GM19468 (cell line): ENCODE measurements around the gene ZNF580.

Source experiments
- ATAC-seq: cut with Tn5 transposase; IDR thresholded peaks from one replicate; pipeline ENCODE4 v1.9.1; 2021; ENCODE audit warnings: mild to moderate bottlenecking, moderate library complexity, moderate number of reproducible peaks; ENCODE audit not compliant: unreplicated experiment; ENCODE audit errors: extremely low read depth

ZNF580 gene, protein sequence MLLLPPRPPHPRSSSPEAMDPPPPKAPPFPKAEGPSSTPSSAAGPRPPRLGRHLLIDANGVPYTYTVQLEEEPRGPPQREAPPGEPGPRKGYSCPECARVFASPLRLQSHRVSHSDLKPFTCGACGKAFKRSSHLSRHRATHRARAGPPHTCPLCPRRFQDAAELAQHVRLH

DNA sequence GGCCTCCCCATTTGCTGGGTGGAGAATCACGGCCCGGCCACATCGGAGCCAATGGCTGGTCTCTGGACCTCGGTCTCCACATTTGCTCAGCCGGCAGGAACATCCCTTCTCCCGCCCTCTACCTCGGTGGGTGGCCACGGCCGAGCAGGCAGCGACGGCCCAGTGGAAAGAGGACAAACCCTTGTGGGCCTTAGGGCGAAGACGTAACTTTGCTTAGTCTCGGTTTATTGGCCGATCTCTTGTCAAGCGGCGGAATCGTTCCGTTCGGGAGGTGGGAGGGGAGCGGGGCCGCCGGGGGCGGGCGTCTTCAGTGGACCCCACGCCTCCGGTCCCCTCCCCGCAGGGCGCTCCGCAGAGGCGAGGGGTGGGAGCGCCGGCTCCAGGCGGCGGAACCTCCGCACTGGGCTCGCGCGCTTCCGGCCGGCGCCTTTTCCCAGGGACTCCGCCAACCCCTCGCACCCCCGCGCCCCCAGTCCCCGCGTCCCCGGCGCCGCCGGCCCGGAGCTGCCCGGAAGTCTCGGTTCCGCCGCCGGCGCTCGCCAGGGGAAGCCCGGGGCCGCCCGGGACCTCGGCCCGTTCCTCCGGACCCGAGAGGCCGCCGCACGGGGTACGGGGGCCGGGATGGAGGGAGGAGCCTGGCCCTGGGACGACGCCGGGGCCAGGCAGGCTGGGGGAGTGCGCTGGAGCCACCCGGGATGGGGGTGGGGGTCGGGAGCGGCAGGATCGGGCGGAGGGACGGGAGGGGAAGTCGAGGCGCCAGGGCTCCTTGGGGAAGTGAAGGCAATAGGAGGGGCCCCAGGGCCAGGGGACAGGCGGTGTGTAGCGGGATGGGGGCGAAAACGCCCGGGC, at the start of gene ZNF580:
Gene ZNF580 (plus strand): TSS at position 426 of the 849 bp plus-strand sequence. CDS start 1,507 bp downstream, outside the sequence.
- no peak for ATAC-seq

DNA sequence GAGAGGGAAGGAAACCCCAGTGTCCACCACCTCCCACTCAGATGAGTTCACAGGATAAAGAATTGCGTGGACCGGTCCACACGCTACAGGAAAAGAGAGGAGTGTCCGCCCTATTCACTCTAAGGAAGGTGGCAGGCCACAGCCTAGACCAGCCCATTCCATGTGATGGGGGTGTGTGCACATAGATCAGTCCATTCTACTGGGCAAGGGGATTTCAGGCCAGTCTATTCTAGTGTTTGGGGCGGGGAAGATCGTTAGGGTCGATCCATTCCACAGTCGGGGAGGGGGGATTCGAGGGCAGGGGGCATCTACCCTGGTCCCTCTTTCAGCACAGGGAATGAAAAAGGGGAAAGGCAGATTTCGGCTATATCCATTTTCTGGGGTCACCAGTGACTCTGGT, 49.2 kb upstream of the ZNF580 start:
- ATAC-seq: no peak

DNA sequence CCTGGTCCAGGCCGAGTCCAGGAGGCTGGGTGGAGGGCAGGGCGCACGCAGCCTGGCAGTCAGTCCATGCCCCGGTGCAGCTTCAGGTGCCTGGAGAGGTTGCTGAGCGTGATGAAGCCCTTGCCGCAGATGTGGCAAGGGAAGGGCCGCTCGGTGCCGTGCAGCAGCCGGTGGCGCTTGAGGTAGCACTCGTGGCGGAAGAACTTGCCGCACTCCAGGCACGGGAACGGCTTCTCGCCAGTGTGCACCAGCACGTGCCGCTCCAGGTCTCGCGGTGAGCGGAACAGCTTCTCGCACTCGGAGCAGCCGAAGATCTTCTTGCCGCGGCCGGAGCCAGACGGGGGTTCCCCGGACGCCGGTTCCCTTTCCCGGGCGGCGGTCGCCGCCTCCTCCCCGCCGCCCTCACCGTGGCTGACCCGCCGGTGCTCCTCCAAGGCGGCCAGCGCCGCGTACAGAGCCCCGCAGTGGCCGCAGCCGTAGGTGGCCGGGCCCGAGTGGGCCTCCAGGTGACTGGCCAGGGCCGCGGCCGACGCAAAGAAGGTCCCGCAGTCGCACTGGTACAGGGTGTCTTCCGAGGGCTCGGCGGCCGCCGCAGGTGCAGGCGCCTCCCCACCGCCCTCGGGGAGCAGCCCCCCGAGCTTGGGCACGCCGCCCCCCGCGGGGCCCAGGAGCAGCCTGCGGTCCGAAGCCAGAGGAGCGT, 48.3 kb upstream of the ZNF580 start:
- ATAC-seq: no peak

DNA sequence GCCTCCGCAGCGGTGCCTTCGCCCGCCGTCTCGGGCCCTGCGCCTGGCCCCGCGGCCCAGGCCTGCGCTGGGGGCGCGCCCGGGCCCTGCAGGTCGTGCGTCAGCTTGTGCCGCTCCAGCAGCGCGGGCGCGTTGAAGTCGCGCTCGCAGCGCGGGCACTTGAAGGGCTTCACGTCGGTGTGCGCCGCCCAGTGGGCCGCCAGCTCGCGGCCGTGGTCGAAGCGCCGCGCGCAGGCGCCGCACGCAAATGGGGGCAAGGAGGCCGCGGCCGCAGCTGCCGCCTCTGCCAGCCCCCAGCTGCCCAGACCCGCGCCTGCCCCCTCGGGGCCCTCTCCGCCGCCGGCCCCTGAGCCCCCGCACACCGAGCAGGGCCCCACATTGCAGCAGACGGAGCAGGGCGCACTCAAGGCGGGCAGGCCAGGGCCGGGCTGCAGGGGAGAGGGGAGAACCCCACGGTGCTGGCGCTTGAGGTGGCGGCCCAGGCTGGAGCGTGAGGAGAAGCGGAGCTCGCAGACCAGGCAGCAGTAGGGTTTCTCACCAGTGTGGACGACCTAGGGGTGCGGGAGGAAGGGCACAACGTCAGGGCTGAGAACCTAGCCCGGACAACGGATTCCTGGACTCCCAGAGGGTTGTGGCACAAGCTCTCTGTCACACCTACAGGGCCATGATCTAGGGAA, 47.6 kb upstream of the ZNF580 start:
- ATAC-seq: no peak

DNA sequence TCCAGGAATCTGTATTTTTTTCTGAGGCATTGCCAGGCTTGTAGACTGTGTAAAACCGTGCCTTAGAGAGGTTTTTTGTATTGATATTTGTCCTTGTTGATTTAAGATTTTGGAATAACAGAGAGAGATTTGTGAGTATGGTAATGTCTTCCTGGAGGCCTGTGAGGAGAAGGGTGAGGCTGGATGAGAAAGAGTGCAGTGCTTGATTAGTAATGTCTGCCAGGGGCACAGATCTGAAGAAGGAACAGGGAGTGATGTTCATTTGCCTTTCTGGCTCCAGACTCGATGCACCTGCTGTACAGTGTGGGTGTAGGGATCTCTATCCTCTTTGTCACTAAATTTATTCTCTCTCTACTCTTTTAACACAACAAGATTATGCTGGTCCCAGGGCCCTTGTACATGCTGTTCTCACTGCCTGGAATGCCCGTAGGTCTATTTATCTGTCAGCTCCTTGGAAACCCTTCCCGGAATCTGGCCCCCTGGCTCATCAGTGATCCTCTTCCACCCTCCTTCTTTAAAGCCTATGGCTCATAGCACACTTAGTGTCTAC, 45.7 kb upstream of the ZNF580 start:
- ATAC-seq: no peak

DNA sequence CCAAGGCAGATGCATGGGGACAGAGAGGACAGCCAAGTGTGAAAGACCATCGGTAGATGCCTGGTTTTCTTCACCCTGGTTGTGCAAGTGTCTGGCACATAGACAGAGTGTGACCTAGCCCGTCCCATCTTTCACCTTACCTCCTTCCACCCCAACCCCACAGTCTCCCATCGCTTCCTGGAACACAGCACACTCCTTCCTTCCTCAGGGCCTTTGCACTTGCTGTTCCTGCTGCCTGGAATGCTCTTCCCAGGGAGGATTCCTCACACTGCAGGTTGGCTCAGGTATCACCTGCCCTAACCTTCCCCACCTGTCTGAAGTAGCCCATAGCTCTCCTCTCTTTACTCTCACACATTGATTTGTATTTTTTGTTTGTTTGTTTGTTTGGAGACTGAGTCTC, 44.5 kb upstream of the ZNF580 start:
- ATAC-seq: no peak

DNA sequence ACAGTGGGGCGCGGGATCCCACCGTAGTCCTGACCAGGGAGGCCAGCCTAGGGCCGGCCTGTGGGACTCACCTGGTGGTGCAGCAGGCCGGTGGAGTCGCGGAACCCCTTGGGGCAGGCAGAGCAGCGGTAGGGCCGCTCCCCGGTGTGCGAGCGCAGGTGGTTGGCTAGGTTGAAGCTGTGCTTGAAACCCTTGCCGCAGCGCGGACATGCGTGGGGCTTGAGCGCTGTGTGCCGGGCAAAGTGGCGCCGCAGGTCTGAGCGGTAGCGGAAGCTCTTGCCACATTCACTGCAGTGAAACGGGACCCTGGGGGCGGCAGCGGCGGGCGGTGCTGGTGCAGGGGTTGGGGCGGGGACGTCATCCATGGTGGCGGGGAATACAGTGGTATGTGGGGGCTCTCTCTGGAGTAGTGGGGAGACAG, 43.3 kb upstream of the ZNF580 start:
- no peak for ATAC-seq

DNA sequence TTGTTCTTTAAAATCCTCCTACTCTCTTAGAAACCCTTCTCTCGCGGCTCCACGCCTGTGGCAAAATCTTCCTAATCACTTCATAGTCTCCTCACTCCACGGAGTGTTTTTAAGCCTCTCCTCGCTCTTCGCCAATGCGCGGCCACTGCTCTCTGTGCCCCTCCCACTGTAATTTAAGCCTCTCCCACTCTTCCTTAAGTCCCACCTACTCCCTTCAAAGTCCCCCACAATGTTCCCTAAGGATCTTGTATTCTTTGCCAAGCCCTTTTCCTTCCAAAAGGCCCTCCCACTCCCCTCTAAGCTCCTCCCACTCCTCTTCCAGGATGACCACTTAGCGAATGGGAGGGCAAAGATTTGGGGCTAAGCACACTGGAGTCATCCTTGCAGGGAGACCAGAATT, 42.8 kb upstream of the ZNF580 start:
- ATAC-seq: no peak

DNA sequence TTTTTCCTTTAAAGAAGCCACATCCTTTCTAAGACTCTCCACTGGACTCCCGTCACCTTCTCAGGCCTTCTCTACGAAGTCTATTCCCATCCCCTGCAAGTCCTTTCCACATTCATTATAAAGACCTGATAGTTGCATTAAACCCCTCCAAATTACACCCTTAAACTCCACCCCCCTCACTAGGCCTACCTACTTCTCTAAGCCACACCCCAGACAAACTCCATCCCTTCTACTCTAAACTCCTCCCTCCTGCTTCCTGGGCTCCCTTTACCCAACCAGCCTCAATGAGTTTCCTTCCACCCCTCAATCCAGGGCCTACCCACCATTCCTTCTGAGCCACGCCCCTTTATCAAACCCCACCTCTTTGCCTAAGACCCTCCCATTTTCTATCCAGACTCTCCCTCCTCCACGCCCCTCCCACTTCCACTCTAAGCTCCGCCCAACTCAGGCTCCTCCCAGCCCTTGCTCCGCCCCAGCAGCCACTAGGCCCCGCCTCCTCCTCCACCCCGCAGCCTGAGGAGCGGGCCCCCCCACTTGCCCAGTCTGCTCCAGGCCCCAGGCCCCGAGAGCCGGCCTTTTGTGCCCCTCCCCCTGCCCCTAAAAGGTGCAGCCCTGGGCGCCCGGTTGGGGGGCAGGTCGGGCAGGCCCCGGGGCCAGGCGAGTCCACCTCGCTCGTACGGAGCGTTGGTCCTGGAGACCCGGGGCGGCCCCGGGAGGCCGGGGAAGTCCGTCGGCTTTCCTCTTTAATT, 41.9 kb upstream of the ZNF580 start:
- peak; percentile 33 for ATAC-seq

DNA sequence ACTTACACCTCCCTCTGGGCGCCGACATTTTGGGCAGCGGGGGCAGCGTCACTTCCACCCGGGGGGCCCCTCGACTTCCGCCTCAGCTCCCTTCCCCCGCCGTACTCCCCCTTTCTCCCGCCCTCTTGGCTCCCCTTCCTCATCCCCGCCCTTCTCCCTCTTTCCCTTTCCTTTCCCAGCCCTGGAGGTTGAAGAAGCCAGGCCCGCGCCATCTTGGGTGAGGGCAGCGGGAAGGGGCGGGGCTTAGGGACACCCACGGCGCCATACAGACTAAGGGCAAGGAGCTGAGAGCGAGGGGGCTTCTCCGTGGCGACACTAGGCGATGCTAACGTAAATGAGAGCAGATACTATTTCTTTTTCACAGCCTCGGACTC, 41.3 kb upstream of the ZNF580 start, which contains the start of gene FIZ1:
Gene FIZ1 (minus strand): TSS at position 50 of the 374 bp plus-strand sequence. CDS start 1,652 bp downstream, outside the sequence.
- ATAC-seq: peak; percentile 35

DNA sequence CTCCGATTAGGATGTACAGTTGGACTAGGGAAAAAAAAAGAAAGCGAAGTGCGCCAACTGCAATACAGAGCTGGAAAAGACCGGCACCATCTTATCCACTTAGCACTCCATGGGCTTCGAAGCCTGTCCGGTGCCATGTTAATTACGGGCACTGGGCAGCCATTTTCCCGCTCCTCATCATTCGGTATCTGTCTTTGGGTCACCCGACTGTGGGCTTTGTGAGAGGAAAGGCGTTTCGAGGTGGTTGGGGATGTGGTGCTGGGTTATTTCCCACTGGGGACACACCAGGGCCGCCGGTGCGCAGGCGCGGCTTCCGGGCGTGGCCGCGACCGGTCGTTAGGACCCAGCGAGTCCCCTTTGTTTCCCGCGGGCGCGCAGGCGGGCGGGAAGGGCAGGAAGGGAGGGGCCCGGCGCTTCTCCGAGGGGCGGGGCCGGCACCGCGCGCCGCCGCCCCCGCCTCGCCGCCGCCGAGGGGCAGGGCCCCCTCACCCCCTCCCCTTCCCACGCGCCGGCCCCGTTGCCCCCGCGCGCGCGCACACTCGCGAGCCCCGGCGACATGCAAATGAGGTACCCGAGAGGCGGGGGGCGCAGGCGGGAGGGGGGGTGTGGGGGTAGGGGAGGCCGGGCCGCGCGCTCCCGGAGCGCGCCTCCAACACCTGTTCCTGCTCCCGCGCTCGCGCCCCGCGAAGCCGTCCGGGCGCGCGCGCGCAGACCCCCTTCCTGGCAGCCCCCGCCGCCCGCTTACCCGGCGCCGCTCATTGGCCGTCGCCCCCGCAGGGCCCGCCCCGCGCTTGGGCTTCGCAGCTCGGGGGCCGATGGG, 40.8 kb upstream of the ZNF580 start, which contains the start of gene ZNF524:
Gene ZNF524 (plus strand): TSS at position 447 of the 820 bp plus-strand sequence. CDS start 1,825 bp downstream, outside the sequence.
- peak; percentile 18 for ATAC-seq

DNA sequence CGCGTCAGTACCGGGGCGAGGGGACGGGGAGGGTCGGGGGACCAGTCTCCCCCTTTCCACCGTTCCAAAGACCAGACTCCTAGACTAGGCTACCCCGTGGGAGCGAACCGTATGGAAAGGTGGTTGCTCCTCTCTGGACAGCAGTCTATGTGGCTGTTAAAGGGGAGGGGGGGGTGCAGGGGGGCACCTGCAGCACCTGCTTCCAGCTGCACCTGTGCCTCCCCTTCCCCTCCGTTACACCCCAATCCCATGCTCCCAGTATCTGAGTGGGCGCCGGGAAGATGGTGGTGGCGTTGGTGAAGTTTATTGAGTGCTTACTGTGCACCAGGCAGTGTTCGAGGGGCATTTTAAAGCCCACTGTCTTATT, 40.2 kb upstream of the ZNF580 start:
- ATAC-seq: no peak

DNA sequence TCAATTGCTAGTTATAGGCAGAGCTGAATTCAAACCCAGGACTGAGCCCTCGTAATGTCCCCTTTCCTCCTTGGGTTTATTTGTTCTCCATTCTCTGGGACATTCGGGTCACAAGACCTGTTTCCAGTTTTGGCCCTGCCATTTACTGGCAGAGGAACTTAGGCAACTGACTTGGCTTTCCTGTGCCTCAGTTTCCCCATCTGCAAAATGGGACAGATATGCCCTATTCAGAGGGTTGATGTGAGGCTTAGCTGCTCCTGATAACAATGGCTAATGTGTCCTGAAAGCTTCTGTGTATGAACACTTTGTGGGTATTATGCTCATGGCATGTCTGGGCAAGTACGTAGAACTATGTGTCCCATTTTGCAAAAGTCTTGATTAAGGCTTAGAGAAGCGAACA, 39.7 kb upstream of the ZNF580 start:
- no peak for ATAC-seq

DNA sequence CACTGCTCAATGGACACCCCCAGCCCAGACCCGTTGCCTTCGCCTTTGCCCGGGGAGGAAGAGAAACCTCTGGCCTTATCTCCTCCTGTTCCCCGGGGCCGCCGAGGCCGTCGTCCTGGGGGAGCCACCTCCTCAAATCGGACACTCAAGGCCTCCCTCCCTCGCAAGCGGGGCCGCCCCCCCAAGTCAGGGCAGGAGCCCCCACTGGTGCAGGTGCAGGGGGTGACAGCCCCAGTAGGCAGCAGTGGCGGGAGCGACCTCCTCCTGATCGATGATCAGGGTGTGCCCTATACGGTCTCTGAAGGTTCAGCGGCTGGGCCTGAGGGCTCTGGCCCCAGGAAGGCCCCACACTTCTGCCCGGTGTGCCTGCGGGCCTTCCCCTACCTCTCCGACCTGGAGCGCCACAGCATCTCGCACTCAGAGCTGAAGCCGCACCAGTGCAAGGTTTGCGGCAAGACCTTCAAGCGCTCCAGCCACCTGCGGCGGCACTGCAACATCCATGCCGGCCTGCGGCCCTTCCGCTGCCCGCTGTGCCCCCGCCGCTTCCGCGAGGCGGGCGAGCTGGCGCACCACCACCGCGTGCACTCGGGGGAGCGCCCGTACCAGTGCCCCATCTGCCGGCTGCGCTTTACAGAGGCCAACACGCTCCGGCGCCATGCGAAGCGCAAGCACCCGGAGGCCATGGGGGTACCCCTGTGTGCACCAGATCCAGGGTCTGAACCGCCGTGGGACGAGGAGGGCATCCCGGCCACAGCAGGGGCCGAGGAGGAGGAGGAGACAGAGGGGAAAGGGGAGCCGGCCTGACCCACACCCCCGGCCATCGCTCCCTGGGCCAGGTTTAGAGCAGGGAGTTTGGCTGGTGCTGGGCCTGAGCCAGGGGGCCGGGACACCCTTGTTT, 38.4 kb upstream of the ZNF580 start:
- ATAC-seq: no peak

DNA sequence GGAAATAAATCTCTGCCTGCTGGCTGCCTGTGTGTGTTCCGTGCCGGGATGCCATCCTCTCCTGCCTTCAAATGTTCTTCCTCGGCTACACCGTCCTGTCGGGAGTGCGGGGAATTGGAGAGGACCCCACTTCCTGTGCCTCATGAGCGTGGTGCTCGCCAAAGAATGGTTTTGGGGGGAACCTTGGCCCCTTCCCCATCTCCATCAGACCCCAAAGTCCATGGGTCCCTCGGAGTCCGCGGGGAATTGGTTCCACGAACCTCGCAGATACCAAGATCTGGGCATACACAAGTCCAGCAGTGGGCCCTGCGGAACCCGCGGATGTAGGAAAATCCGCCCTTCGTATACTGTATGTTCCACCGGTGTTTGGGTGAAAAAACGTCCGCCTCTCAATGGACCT, 37.7 kb upstream of the ZNF580 start:
- no peak for ATAC-seq

DNA sequence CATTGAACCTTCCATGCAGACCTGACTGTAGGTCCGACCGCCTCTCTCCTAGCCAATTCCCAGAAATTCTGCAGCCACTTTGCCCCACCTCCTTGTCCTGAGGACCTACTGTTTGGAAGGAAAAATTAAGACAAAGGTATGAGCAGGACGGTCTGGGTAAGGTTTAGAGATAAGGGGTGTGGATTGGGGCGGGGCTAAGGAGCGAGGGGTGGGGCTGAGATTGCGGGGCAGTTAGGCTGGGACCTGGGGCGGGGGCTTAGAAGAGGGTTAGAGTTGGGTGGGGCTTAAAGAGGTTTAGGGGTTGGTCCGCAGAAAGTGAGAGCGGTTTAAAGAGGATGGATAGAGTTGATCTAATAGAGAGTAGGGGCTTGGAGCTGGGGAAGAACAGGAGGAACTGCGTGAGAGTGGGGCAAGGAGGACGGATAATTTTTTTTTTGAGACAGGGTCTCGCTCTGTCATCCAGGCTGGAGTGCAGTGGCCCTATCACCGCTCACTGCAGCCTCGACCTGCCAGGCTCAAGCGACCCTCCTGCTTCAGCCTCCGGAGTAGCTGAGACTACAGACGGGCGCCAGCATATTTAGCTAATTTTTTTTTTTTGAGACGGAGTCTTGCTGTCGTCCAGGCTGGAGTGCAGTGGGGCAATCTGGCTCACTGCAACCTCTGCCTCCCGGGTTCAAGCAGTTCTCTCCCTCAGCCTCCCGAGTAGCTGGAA, 37.1 kb upstream of the ZNF580 start:
- no peak for ATAC-seq

DNA sequence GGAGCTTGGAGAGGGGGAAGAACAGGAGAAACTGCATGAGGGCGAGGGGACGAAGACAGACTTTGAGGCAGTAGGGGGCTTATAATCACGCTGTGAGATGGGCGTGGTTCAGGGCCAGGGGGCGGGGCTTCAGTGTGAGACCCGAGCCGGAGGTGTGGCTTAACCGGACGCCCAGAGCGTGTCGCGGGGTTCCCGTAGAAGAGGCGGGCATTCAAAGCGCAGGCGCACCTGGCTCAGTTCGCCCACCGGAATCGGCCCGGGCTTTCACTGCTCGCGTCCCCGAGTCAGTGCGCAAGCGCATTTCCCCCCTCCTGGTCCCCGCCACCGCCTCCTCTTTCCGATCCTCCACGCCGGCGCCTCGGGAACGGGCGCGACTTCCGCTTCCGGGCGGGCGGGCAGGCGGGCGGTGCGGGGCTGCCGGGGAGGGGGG, 35.6 kb upstream of the ZNF580 start:
- ATAC-seq: peak; percentile 83
